Endothelial cell of umbilical vein (primary cell): ENCODE data around the gene SRGAP3. TPM values are rescaled to one million over a fixed set of nuclear protein-coding genes. Genes with fewer than 3 reads are reported as not detected.

Experiments
- BruUV-seq: library from RNA; stranded (reverse); fragments of 400-500 nt; replicated peaks from 2 replicates; lab custom pipeline; 2021; lab: Mats Ljungman, UMichigan
- CTCF ChIA-PET: fragments of 300-600, 350-600 bp; sonication (Branson Sonifier 250); formaldehyde crosslinking; loops from one replicate; lab custom pipeline; 2021; ENCODE audit warnings: antibody characterized with exemption, inconsistent platforms; lab: Charles Lee
- POLR2A ChIA-PET: fragments of 300-600, 350-600 bp; sonication (Branson Sonifier 250); formaldehyde crosslinking; loops from one replicate; lab custom pipeline; 2021; ENCODE audit warnings: antibody characterized with exemption, inconsistent platforms; lab: Charles Lee
- DNase-seq: peaks from one replicate; pipeline ENCODE4 v3.0.0-alpha.2; 2011; ENCODE audit warnings: low read depth, low spot score
- FAIRE-seq: peaks from 2 replicates; lab custom pipeline; 2011; peaks lifted over from hg19 to GRCh38; lab: Jason Lieb, UNC
- H2AFZ ChIP-seq: 2 replicates; pipeline ENCODE4 v1.6.0; 2012; ENCODE audit warnings: low read depth, low read length, control low read depth, inconsistent platforms
- H3K27ac ChIP-seq: 2 replicates; pipeline ENCODE4 v1.5.1; 2011; ENCODE audit warnings: low read depth, mild to moderate bottlenecking, control low read depth, low read length, moderate library complexity; ENCODE audit not compliant: insufficient read depth
- H3K27me3 ChIP-seq, 2 experiments: 2 replicates each; pipeline versions ENCODE4 v1.6.0 to v1.6.1; 2011; ENCODE audit warnings: low read length in 2 of 2, mixed read lengths in 1 of 2; ENCODE audit not compliant: control insufficient read depth in 2 of 2, insufficient read depth in 2 of 2
- H3K36me3 ChIP-seq, 2 experiments: 2 replicates in 1 of 2; 3 replicates in 1 of 2; pipeline ENCODE4 v1.5.1; 2011; ENCODE audit warnings: low read length in 2 of 2, mild to moderate bottlenecking in 1 of 2, moderate library complexity in 1 of 2; ENCODE audit not compliant: control insufficient read depth in 2 of 2, insufficient read depth in 2 of 2; ENCODE audit errors: extremely low read depth in 1 of 2
- H3K4me1 ChIP-seq: 3 replicates; pipeline ENCODE4 v1.5.1; 2011; ENCODE audit warnings: mild to moderate bottlenecking, low read length; ENCODE audit not compliant: control insufficient read depth, insufficient read depth; ENCODE audit errors: extremely low read depth
- H3K4me2 ChIP-seq: 2 replicates; pipeline ENCODE4 v1.6.1; 2011; ENCODE audit warnings: low read length, control low read depth, mixed read lengths; ENCODE audit not compliant: insufficient read depth
- H3K4me3 ChIP-seq, 3 experiments: fragments of 200-600 bp in 1 of 3; sonication (generic), shearing (Covaris generic) in 1 of 3; replicated peaks in 1 of 3; 2 replicates each; pipeline ENCODE4 v1.5.1; 2011 to 2016; ENCODE audit warnings: control low read depth in 3 of 3, low read length in 3 of 3, mild to moderate bottlenecking in 2 of 3, inconsistent platforms in 1 of 3, low read depth in 1 of 3, moderate library complexity in 1 of 3; ENCODE audit not compliant: insufficient read depth in 1 of 3
- H3K79me2 ChIP-seq: 2 replicates; pipeline ENCODE4 v1.6.0; 2012; ENCODE audit warnings: low read length, inconsistent platforms; ENCODE audit not compliant: control insufficient read depth, insufficient read depth
- H3K9ac ChIP-seq: replicated peaks from 2 replicates; pipeline ENCODE3; 2011; ENCODE audit warnings: low read length, control low read depth; ENCODE audit not compliant: insufficient read depth; ENCODE audit errors: extremely low read depth
- H3K9me1 ChIP-seq: replicated peaks from 3 replicates; pipeline ENCODE4 v1.6.0; 2011; ENCODE audit warnings: mild to moderate bottlenecking, low read length; ENCODE audit not compliant: control insufficient read depth, insufficient read depth; ENCODE audit errors: extremely low read depth
- H3K9me3 ChIP-seq: replicated peaks from 2 replicates; pipeline ENCODE4 v1.5.1; 2012; ENCODE audit warnings: low read length, inconsistent platforms; ENCODE audit not compliant: control insufficient read depth, insufficient read depth
- H4K20me1 ChIP-seq: replicated peaks from 2 replicates; pipeline ENCODE3; 2011; ENCODE audit warnings: mild to moderate bottlenecking, low read length; ENCODE audit not compliant: control insufficient read depth, insufficient read depth; ENCODE audit errors: extremely low read depth
- EZH2 ChIP-seq: IDR thresholded peaks from 2 replicates; pipeline ENCODE4 v1.6.1; 2012; ENCODE audit warnings: borderline replicate concordance, low read depth, mild to moderate bottlenecking, moderate library complexity, low read length, inconsistent platforms; ENCODE audit not compliant: severe bottlenecking
- FOS ChIP-seq: IDR thresholded peaks from 2 replicates; pipeline ENCODE4 v1.6.1; 2011; ENCODE audit warnings: mild to moderate bottlenecking, low read length, moderate library complexity, borderline replicate concordance; ENCODE audit not compliant: insufficient read depth
- GATA2 ChIP-seq: IDR thresholded peaks from 2 replicates; pipeline ENCODE4 v1.7.0; 2011; ENCODE audit warnings: low read depth, mild to moderate bottlenecking, moderate library complexity, mixed read lengths, low read length; ENCODE audit not compliant: insufficient read length, insufficient read depth
- JUN ChIP-seq: IDR thresholded peaks from 2 replicates; pipeline ENCODE4 v1.6.1; 2011; ENCODE audit warnings: borderline replicate concordance, low read depth; ENCODE audit not compliant: insufficient read length, insufficient read depth
- MYC ChIP-seq: IDR thresholded peaks from one replicate; pipeline ENCODE4 v1.6.1; 2011; ENCODE audit warnings: mild to moderate bottlenecking, low read depth, low read length
- POLR2A ChIP-seq: IDR thresholded peaks from 2 replicates; pipeline ENCODE4 v1.6.1; 2012; ENCODE audit warnings: low read depth, mild to moderate bottlenecking, control low read depth, low read length
- POLR2AphosphoS5 ChIP-seq: IDR thresholded peaks from 2 replicates; pipeline ENCODE4 v1.6.1; 2012; ENCODE audit warnings: low read depth, mild to moderate bottlenecking, control low read depth, low read length, moderate library complexity; ENCODE audit not compliant: insufficient read depth
- dilution Hi-C: fragments of 300-500 bp; cut with MboI; formaldehyde crosslinking; loops from one replicate; pipeline ENCODE4 v1.15.0; 2019; ENCODE audit warnings: low sequenced_read_pairs; ENCODE audit not compliant: extremely low pct_ligation_motif_present
- intact Hi-C: fragments of 100-400 bp; cut with micrococcal nuclease; formaldehyde crosslinking; loops from one replicate; pipeline ENCODE4 v1.10.0; 2022
- polyA plus RNA-seq, 4 experiments: library from polyadenylated mRNA; depleted of rRNA in 3 of 4; stranded (reverse) in 3 of 4; unstranded in 1 of 4; fragments of >200 nt; gene quantifications; 2 replicates each; pipeline versions ENCODE4 v1.2.1 to v1.2.3, GENCODE V29; 2011 to 2012; ENCODE audit warnings: missing spikeins in 1 of 4
- total RNA-seq: library from RNA; stranded (reverse); gene quantifications from 2 replicates; pipeline ENCODE4 v1.2.3, GENCODE V29; 2021
- TF ChIP-seq, protein P1 (sequence below): IDR thresholded peaks from 2 replicates; pipeline ENCODE4 v1.6.1; 2011; ENCODE audit not compliant: insufficient read depth, insufficient read length
- TF ChIP-seq, protein P2 (sequence below), 2 donors: IDR thresholded peaks; 1 replicate in 1 of 2; 2 replicates in 1 of 2; pipeline ENCODE4 v1.5.1; 2011; ENCODE audit warnings: low read length in 2 of 2, mild to moderate bottlenecking in 2 of 2, moderate library complexity in 2 of 2, control low read depth in 1 of 2, inconsistent platforms in 1 of 2, low read depth in 1 of 2; ENCODE audit not compliant: insufficient read depth in 1 of 2; ENCODE audit errors: extremely low read depth in 1 of 2

Gene SRGAP3
- total and polyA plus RNA-seq, 2 donors (not counting 3 experiments of a cell fraction or from before 2014, with no cell fraction given), result 0.06 TPM; not detected in 1

DNA sequence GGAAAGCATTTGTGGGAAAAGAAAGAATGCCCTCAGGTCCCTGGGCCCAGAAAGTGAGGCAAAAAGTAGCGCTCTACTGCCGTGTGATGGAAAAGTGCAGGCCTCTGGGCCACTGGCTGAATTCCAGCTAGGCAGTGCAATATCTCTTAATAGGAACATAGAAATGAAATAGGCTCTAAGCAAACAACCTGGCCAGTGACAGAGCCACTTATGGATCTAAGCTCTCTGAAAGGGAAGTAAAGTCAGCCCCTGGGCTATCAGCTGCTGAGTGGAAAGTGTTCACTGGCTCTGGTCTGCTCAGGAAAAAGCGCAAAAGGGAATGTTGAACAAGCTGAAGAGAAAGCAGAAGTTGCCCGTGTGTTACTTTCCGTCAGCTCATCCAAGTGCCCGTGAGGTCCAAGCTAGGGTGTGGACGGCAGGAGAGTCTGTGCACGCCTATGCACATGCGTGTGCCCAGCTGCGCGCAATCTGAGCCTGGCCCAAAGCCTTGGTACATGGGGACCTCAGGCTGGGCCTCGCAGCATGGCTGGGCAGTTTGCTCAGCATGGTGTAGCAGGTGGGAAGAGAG lies 212.2 kb downstream of the SRGAP3 start:
- H3K4me3 ChIP-seq, result no peak overlapping the region
- CTCF ChIA-PET, result no interaction called here
- H3K9me3 ChIP-seq, result no peaks in the 10 kb centered on the region
- no peak overlapping the region for H3K9ac ChIP-seq
- H2AFZ ChIP-seq, result no peak overlapping the region
- no peaks in the 10 kb centered on the region for H3K9me1 ChIP-seq
- no peaks in the 10 kb centered on the region for H3K27me3 ChIP-seq
- no peaks in the 10 kb centered on the region for H3K79me2 ChIP-seq
- BruUV-seq, result no TSS peak
- no peak overlapping the region for H3K27ac ChIP-seq
- no peak overlapping the region for H3K4me2 ChIP-seq
- POLR2A ChIA-PET, result no interaction called here
- no peaks in the 10 kb centered on the region for H4K20me1 ChIP-seq
- H3K36me3 ChIP-seq, result no peaks in the 10 kb centered on the region
- TF ChIP-seq FOS (no peak), POLR2A (no peak), MYC (no peak), EZH2 (no peak)
- FAIRE-seq, result no peak
- dilution Hi-C loops (no loop called here), intact Hi-C loops (no loop called here)
- H3K4me1 ChIP-seq, result no peaks in the 10 kb centered on the region
- DNase-seq, result no peak

DNA sequence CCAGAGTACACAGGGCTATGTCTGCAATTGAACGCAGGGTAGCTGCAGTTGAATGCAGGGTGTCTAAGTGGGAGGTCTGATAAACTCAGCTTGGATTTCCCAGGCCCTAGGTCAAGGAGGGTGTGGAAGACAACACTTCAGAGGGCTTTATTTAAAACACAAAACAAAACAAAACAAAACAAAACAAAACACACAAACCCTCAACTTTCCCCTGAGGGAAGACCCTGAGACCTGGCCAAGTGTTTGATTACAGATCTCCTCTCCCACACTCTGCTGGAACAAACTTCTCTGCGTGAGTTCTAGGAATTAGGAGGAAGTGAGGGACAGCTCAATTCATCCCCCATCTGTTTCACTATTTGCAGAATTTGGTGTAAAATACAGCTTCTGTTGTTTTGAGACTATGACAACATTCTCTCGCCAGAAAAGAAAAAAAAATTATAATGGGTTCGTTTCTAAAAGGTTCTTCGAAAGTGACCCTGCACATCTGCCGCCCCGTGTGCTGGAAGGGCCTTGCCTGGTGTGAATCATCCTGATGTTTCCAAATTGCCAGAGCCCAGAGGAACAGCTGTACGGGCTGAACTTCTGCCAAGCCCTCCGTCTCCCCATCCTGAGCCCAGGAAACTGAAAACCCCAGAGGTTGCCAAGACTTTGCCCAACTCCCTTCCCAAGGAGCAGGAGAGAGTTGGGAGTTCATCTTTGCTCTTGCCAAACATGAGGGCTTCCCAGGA lies 212.9 kb downstream of the SRGAP3 start:
- ChIA-PET POLR2A (no interaction called here), CTCF (no interaction called here)
- intact Hi-C loops, result no loop called here
- Histone ChIP-seq H4K20me1 (no peaks in the 10 kb centered on the region), H3K4me1 (no peaks in the 10 kb centered on the region), H3K9me3 (no peaks in the 10 kb centered on the region), H2AFZ (no peak overlapping the region), H3K79me2 (no peaks in the 10 kb centered on the region), H3K4me3 (no peak overlapping the region), H3K9me1 (no peaks in the 10 kb centered on the region), H3K4me2 (no peak overlapping the region), H3K36me3 (no peaks in the 10 kb centered on the region), H3K27ac (no peak overlapping the region), H3K9ac (no peak overlapping the region), H3K27me3 (no peaks in the 10 kb centered on the region)
- no peak for DNase-seq
- FAIRE-seq, result no peak
- dilution Hi-C loops, result no loop called here
- TF ChIP-seq FOS, result no peak
- TF ChIP-seq MYC, result no peak
- no peak for TF ChIP-seq GATA2
- TF ChIP-seq, protein P1, sequence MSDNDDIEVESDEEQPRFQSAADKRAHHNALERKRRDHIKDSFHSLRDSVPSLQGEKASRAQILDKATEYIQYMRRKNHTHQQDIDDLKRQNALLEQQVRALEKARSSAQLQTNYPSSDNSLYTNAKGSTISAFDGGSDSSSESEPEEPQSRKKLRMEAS, result no peak
- TF ChIP-seq, protein P2, sequence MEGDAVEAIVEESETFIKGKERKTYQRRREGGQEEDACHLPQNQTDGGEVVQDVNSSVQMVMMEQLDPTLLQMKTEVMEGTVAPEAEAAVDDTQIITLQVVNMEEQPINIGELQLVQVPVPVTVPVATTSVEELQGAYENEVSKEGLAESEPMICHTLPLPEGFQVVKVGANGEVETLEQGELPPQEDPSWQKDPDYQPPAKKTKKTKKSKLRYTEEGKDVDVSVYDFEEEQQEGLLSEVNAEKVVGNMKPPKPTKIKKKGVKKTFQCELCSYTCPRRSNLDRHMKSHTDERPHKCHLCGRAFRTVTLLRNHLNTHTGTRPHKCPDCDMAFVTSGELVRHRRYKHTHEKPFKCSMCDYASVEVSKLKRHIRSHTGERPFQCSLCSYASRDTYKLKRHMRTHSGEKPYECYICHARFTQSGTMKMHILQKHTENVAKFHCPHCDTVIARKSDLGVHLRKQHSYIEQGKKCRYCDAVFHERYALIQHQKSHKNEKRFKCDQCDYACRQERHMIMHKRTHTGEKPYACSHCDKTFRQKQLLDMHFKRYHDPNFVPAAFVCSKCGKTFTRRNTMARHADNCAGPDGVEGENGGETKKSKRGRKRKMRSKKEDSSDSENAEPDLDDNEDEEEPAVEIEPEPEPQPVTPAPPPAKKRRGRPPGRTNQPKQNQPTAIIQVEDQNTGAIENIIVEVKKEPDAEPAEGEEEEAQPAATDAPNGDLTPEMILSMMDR (IDR thresholded peaks at IDR 0.05; ENCODE audit: extremely low read depth in 1 of 2, insufficient read depth in 1 of 2, low read depth in 1 of 2, low read length in 2 of 2), result no peak
- no peak for TF ChIP-seq POLR2AphosphoS5
- no peak for TF ChIP-seq JUN
- TF ChIP-seq EZH2, result no peak
- no peak for TF ChIP-seq POLR2A
- no TSS peak for BruUV-seq
